Heart right ventricle (tissue), 16 donors: ENCODE data around the gene OSBPL5. TPM values are rescaled to one million over a fixed set of nuclear protein-coding genes. Genes with fewer than 3 reads are reported as not detected.
A peak's percentile ranks its signal among the peaks of the same experiment; 100 is the strongest.
"Not testable (repeated sequence)": the region's sequence is repeated elsewhere in the genome, so short reads cannot be mapped to it uniquely, and the experiment has no call there.

Experiments used
- ATAC-seq, 8 donors: fragments of 200-7000 bp; cut with Tn5 transposase; one replicate each; pipeline ENCODE4 v1.9.1; 2020; ENCODE audit warnings: mild to moderate bottlenecking in 8 of 8, moderate library complexity in 8 of 8, moderate number of reproducible peaks in 1 of 8
- DNase-seq, 2 donors: peaks; one replicate each; pipeline ENCODE4 v3.0.0-alpha.2; 2020
- H3K27ac ChIP-seq, 10 donors: fragments of 200-600 bp; sonication (generic) in 2 of 10; one replicate each; pipeline versions ENCODE4 v1.5.0 to v1.8.0; 2020 to 2022; ENCODE audit warnings: mild to moderate bottlenecking in 3 of 10
- H3K27me3 ChIP-seq, 7 donors: fragments of 200-600 bp; one replicate each; pipeline ENCODE4 v1.8.0; 2021 to 2022; ENCODE audit warnings: mild to moderate bottlenecking in 2 of 7
- H3K36me3 ChIP-seq, 9 donors: fragments of 200-600 bp; sonication (generic) in 1 of 9; one replicate each; pipeline versions ENCODE4 v1.5.0 to v1.8.0; 2020 to 2022; ENCODE audit warnings: mild to moderate bottlenecking in 2 of 9
- H3K4me1 ChIP-seq, 9 donors: fragments of 200-600 bp; sonication (generic) in 1 of 9; one replicate each; pipeline versions ENCODE4 v1.5.0 to v1.8.0; 2020 to 2022; ENCODE audit warnings: mild to moderate bottlenecking in 4 of 9
- H3K4me3 ChIP-seq, 10 donors: fragments of 200-600 bp; sonication (generic) in 2 of 10; one replicate each; pipeline versions ENCODE4 v1.5.0 to v1.8.0; 2020 to 2022; ENCODE audit warnings: mild to moderate bottlenecking in 7 of 10, moderate library complexity in 2 of 10
- H3K9me3 ChIP-seq, 11 donors: fragments of 200-600 bp in 10 of 11; sonication (generic) in 2 of 11; one replicate each; pipeline versions ENCODE4 v1.5.0 to v1.8.0; 2013 to 2022; ENCODE audit warnings: mild to moderate bottlenecking in 2 of 11, control low read depth in 1 of 11, moderate library complexity in 1 of 11
- CTCF ChIP-seq, 9 donors: fragments of 200-600 bp; sonication (generic) in 2 of 9; IDR thresholded peaks; one replicate each; pipeline versions ENCODE4 v1.5.0 to v1.8.0; 2021 to 2022; ENCODE audit warnings: antibody characterized with exemption in 9 of 9, mild to moderate bottlenecking in 5 of 9, moderate library complexity in 1 of 9
- WGBS, 2 donors: extraction: QIAGEN DNeasy Blood & Tissue Kit; methylation state at CpG; one replicate each; pipeline ENCODE4 v1.1.7; 2013; ENCODE audit warnings: inconsistent platforms in 1 of 2; 5-methylcytosine and 5-hydroxymethylcytosine counted together
- intact Hi-C, 10 donors: fragments of 100-400 bp; cut with DNase I; formaldehyde crosslinking; loops; one replicate each; pipeline versions ENCODE4 v1.11.1 to v1.14.2; 2022
- polyA plus RNA-seq, 2 donors: library from polyadenylated mRNA; stranded (reverse); fragments of 200-250 nt; gene quantifications; one replicate each; pipeline ENCODE4 v1.2.3, GENCODE V29; 2013
- total RNA-seq, 10 donors: library from RNA; stranded (reverse); fragmentation: NEBNext Ultra II Directional in 3 of 10; extraction: Animal tissue kit (Norgen Biotek cat#: 25700) in 3 of 10; gene quantifications; one replicate each; pipeline versions ENCODE4 v1.2.1 to v1.2.4, GENCODE V29; 2021 to 2023
- donor health status: Arrhythmogenic right ventricular cardiomyopathy.
- donor health status: ischemic (EF 13 %, LVEDD 7.1; RV severe dilation, severe dysfunction).
- donor health status: healthy with polysubstance abuse.
- donor health status: DM: no; HTN: yes; CAD: no.
- donor health status: DM: no; HTN: no; CAD: no.
- donor health status: ischemic (EF 25% LVEDD 6.9; RV normal size, moderate dysfunction).
- donor health status: ischemic (EF 25% LVEDD 5.7; RV mildly dilated, moderate dysfunction).
- donor health status: healthy.
- donor health status: DM: yes; HTN: yes; CAD: no.
- donor health status: Ischemic cardiomyopathy.
- donor health status: ischemic (EF 35%, LVEDD 5.7; RV mildly dilated, moderate dysfunction).
- donor health status: nonischemic (EF 11% LVEDD 7.7; RV severe dilation, severe dysfunction).
- donor health status: DM: yes; HTN: yes; CAD: no.
- donor health status: PGD.
- donor health status: ischemic (EF 29% LVEDD 5.4; RV normal size, mild dysfunction).
- donor health status: nonischemic (EF 23%, LVEDD 6.1; RV moderate dilation, normal function).

The OSBPL5 gene
- total and polyA plus RNA-seq, 12 donors: 10.4 to 18.7 (median 15.5) TPM

- TF ChIP-seq CTCF (IDR thresholded peaks at IDR 0.05): no peak
- Histone ChIP-seq H3K27me3 (peaks cover 0 to 26% (median 0%) of the 10 kb centered on the region in 7 donors), H3K27ac (no peak overlapping the region), H3K9me3 (peaks cover 0 to 3% (median under 1%) of the 10 kb centered on the region in 11 donors), H3K36me3 (no peaks in the 10 kb centered on the region), H3K4me1 (peaks cover 4 to 22% (median 17%) of the 10 kb centered on the region in 9 donors), H3K4me3 (no peak overlapping the region)
- intact Hi-C loops: no loop called here
- no peak for DNase-seq
- ATAC-seq: no peak
- 89 to 91% methylated on average over 24 of the region's 24 CpGs for WGBS, 2 donors
Observed at GRCh38 chr11:3170756-3171650, 5.9 kb upstream of the OSBPL5 start.

DNA sequence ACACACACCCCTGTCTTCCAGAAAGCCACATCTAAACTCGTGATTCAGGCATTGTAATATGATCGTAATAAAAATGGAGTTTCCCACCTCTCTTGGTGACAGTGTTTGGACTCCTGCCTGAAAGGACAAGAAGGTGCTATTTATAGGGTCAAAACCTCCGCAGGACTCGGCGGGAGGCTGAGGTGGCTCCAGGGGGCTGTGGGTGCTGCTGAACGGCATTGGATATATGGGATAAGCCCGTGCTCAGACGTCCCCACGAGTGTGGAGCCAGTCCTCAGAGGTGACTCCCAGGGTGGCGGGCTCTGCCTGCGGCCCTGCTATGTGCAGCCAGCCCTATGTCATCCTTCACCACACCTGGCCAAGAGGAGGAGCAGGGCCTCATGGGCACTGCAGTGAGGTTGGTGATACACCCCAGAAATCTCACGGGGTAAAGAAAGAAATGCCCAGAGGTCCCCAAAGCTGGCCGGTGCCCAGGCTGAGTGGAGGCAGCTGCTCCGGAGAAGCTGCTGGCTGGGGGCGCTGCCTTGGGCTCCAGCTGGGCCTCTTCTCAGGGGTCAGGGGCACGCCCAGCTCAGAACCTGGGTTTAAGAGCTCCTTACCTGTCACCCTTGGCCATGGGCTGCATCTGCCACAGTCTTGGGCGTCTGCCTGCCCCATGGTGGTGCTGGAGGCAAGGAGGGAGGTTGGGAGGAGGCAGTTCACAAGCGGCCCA lies 5.1 kb upstream of the OSBPL5 start:
- peaks cover 0 to 26% (median 0%) of the 10 kb centered on the region in 7 donors for H3K27me3 ChIP-seq
- intact Hi-C loops: no loop called here

DNA sequence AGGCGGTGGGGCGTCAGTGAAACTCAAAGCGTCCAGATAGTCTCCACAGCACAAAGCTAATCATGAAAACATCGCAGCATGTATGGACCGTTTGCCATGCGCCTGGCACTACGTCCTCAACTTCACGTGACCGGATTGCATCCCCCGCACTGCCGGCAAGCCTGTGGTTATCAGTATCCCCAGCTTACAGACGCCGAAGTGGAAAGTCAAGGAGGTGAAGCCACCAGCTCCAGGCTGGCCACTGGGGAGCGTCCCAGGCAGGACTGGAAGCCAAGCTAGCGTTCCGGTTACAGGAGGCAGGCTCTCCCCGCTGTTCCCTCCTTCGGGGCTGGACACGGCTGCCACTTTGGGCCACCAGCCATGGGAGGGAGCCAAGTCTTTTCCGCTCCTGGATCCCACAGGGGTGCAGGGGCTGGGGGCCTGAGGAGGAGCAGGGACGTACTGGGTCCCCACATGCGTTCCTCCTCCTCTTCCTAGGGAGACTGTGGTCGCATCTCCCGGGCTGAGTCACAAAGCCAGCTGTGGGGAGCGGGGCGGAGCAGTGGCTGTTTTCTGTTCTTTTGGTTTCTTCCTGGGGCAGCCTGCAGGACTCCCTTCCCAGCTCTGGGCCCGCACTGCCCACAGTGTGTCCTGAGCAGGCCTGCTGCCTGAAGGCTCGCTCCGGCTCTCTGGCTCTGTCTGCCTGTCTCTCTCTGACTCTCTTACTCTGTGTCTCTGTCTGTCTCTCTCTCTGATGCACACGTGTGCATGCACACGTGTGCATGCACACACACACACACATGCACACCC lies 4.3 kb upstream of the OSBPL5 start:
- Histone ChIP-seq H3K27me3 (peaks cover 0 to 26% (median 0%) of the 10 kb centered on the region in 7 donors), H3K36me3 (no peaks in the 10 kb centered on the region), H3K9me3 (no peaks in the 10 kb centered on the region), H3K27ac (peak overlapping the region in 9 of 10 donors; percentile 2 to 78 (median 59)), H3K4me1 (peaks cover 4 to 30% (median 25%) of the 10 kb centered on the region in 9 donors), H3K4me3 (peak overlapping the region in 9 of 10 donors; percentile 18 to 51 (median 44))
- TF ChIP-seq CTCF (IDR thresholded peaks at IDR 0.05): peak in 2 of 9 donors; percentile 29 to 36
- intact Hi-C loops: loop anchor here in 2 of 10 donors (5.0 to 10.0 kb wide), 2 partner anchors 43 to 55 kb away; no protein-coding TSS in a partner anchor
- DNase-seq (peak; percentile 61 to 62), ATAC-seq (peak in 7 of 8 donors; percentile 38 to 76 (median 66))
- 1 to 2% methylated on average over 27 to 31 of the region's 31 CpGs for WGBS, 2 donors

More for the DNA sequence above, 5.1 kb upstream of the OSBPL5 start:
- H3K4me3 ChIP-seq: peak overlapping the region in 6 of 10 donors; percentile 40 to 51 (median 45)
- TF ChIP-seq CTCF (IDR thresholded peaks at IDR 0.05): no peak
- peak overlapping the region in 7 of 10 donors; percentile 37 to 78 (median 59) for H3K27ac ChIP-seq
- 45 to 49% methylated on average over 18 of the region's 18 CpGs for WGBS, 2 donors
- H3K4me1 ChIP-seq: peaks cover 4 to 30% (median 23%) of the 10 kb centered on the region in 9 donors
- ATAC-seq (peak in 6 of 8 donors; percentile 9 to 32 (median 22)), DNase-seq (no peak)
- no peaks in the 10 kb centered on the region for H3K9me3 ChIP-seq
- no peaks in the 10 kb centered on the region for H3K36me3 ChIP-seq

GRCh38 chr11:3168742-3169254 lies 3.7 kb upstream of the OSBPL5 start:
- Histone ChIP-seq H3K27me3 (peaks cover 0 to 26% (median 0%) of the 10 kb centered on the region in 7 donors), H3K4me1 (peaks cover 4 to 37% (median 32%) of the 10 kb centered on the region in 9 donors), H3K27ac (peak overlapping the region in 4 of 10 donors; percentile 50 to 72 (median 64)), H3K4me3 (peak overlapping the region in 8 of 10 donors; percentile 21 to 51 (median 44))
- ATAC-seq: peak in 2 of 8 donors; percentile 1 to 6
- intact Hi-C loops: loop anchor here in 2 of 10 donors (5.0 to 10.0 kb wide), 2 partner anchors 44 to 54 kb away; no protein-coding TSS in a partner anchor
- not testable (repeated sequence) for DNase-seq, H3K36me3 ChIP-seq, H3K9me3 ChIP-seq
- 78 to 79% methylated on average over 17 of the region's 17 CpGs for WGBS, 2 donors
